Hepatocyte (in vitro differentiated cells): ENCODE data around the gene MYO3B.

ENCODE experiments used
- CTCF ChIP-seq: fragments of 200-600 bp; sonication (generic); IDR thresholded peaks from 2 replicates; pipeline ENCODE4 v1.5.1; 2016; ENCODE audit warnings: antibody characterized with exemption, mild to moderate bottlenecking; ENCODE audit not compliant: poor library complexity
- EZH2 ChIP-seq: fragments of 200-600 bp; sonication (generic); IDR thresholded peaks from 2 replicates; pipeline ENCODE4 v1.6.1; 2016; ENCODE audit warnings: antibody characterized with exemption, mild to moderate bottlenecking, borderline replicate concordance

DNA sequence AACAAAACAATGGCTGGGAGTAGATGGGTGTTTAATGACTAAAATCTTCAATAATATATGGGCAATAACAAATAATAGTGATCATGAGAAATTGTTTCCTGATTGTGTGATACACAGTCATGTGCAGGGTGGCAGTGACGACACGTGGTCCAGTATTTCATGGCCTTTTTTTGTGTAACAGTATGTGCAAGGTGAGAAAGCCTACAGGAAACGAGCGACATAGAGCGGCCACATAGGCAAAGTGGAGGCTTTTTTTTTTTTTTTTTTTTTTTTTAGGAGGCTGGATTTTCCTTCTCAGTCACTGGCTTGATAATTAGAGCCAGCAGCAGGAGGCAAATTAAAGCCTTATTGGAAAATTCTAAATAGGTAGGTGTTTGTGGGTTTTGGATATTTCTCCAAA lies 123.7 kb downstream of the MYO3B start:
- TF ChIP-seq CTCF (no peak), EZH2 (no peak)
